Sigmoid colon (tissue), 4 donors: Measurements from ENCODE around the gene L2HGDH.
A peak's percentile ranks its signal among the peaks of the same experiment; 100 is the strongest.

Source experiments
- CTCF ChIP-seq, 4 experiments: fragments of 450-650 bp in 3 of 4; fragments of 200-600 bp in 1 of 4; IDR thresholded peaks; one replicate each; pipeline ENCODE4 v1.5.1; 2016 to 2019; ENCODE audit warnings: antibody characterized with exemption in 4 of 4, mild to moderate bottlenecking in 3 of 4, moderate library complexity in 2 of 4
- POLR2AphosphoS5 ChIP-seq, 4 donors: sonication (generic); formaldehyde crosslinking; IDR thresholded peaks; one replicate each; pipeline ENCODE4 v1.6.1; 2017; ENCODE audit warnings: antibody characterized with exemption in 4 of 4

- TF ChIP-seq CTCF (IDR thresholded peaks at IDR 0.05): no peak
- TF ChIP-seq POLR2AphosphoS5 (IDR thresholded peaks at IDR 0.05): peak; percentile 59 to 91 (median 85)
Observed at GRCh38 chr14:50311972-50312733, at the start of gene L2HGDH, which contains the start of gene DMAC2L.
